Tibial artery (tissue), 4 donors: ENCODE measurements around the gene CHST14.

Experiments used
- DNase-seq, 2 donors: peaks; one replicate each; pipeline ENCODE4 v3.0.0-alpha.2; 2019
- H3K27ac ChIP-seq, 2 donors: fragments of 200-600 bp; sonication (generic) in 1 of 2; 1 replicate in 1 of 2; 2 replicates in 1 of 2; pipeline ENCODE4 v1.5.1; 2018 to 2019; ENCODE audit warnings: mild to moderate bottlenecking in 1 of 2
- H3K27me3 ChIP-seq, 2 donors: fragments of 200-600 bp; sonication (generic) in 1 of 2; one replicate each; pipeline versions ENCODE4 v1.5.1 to v1.6.0; 2016 to 2019
- H3K36me3 ChIP-seq, 3 donors: fragments of 200-600 bp; sonication (generic) in 2 of 3; one replicate each; pipeline ENCODE4 v1.5.1; 2016 to 2019; ENCODE audit warnings: mild to moderate bottlenecking in 2 of 3
- H3K4me1 ChIP-seq, 4 donors: fragments of 200-600 bp; sonication (generic) in 2 of 4; 1 replicate in 3 of 4; 2 replicates in 1 of 4; pipeline ENCODE4 v1.5.1; 2016 to 2019
- H3K4me3 ChIP-seq, 2 donors: fragments of 200-600 bp; sonication (generic) in 1 of 2; 1 replicate in 1 of 2; 2 replicates in 1 of 2; pipeline ENCODE4 v1.5.1; 2018 to 2019; ENCODE audit warnings: mild to moderate bottlenecking in 2 of 2
- H3K9me3 ChIP-seq, 3 donors: fragments of 200-600 bp; sonication (generic) in 1 of 3; one replicate each; pipeline ENCODE4 v1.5.1; 2016 to 2019
- CTCF ChIP-seq, 2 experiments: fragments of 200-600 bp in 1 of 2; fragments of 450-650 bp in 1 of 2; IDR thresholded peaks; one replicate each; pipeline ENCODE4 v1.5.1; 2017 to 2019; ENCODE audit warnings: antibody characterized with exemption in 2 of 2, mild to moderate bottlenecking in 1 of 2, moderate library complexity in 1 of 2
- intact Hi-C: fragments of 100-400 bp; cut with DNase I; formaldehyde crosslinking; loops from one replicate; pipeline ENCODE4 v1.15.0; 2023; ENCODE audit warnings: low total_unique reads

CHST14 gene

GRCh38 chr15:40510201-40510600 is 39.4 kb downstream of the CHST14 start:
- Histone ChIP-seq H3K27ac (no peak overlapping the region), H3K4me1 (peaks cover 0 to 25% (median 14%) of the 10 kb centered on the region in 4 donors), H3K27me3 (no peaks in the 10 kb centered on the region), H3K36me3 (no peaks in the 10 kb centered on the region), H3K4me3 (no peak overlapping the region), H3K9me3 (no peaks in the 10 kb centered on the region)
- no peak for TF ChIP-seq CTCF (IDR thresholded peaks at IDR 0.05)
- intact Hi-C loops: no loop called here
- no peak for DNase-seq

GRCh38 chr15:40511093-40511471 is 40.3 kb downstream of the CHST14 start:
- no peak for TF ChIP-seq CTCF (IDR thresholded peaks at IDR 0.05)
- DNase-seq: no peak
- Histone ChIP-seq H3K4me1 (peaks cover 0 to 25% (median 14%) of the 10 kb centered on the region in 4 donors), H3K27me3 (no peaks in the 10 kb centered on the region), H3K27ac (peak overlapping the region in 1 of 2 donors; percentile 12), H3K4me3 (peak overlapping the region; percentile 46 to 59), H3K36me3 (no peaks in the 10 kb centered on the region), H3K9me3 (no peaks in the 10 kb centered on the region)
- intact Hi-C loops: no loop called here

- H3K27me3 ChIP-seq: no peaks in the 10 kb centered on the region
Observed at GRCh38 chr15:40511472-40512133, 40.8 kb downstream of the CHST14 start.

GRCh38 chr15:40512440-40512839 is 41.7 kb downstream of the CHST14 start:
- H3K4me1 ChIP-seq: peaks cover 0 to 17% (median 11%) of the 10 kb centered on the region in 4 donors
- no peak for DNase-seq
- no peak overlapping the region for H3K27ac ChIP-seq
- H3K36me3 ChIP-seq: no peaks in the 10 kb centered on the region
- no peak overlapping the region for H3K4me3 ChIP-seq
- intact Hi-C loops: no loop called here
- H3K27me3 ChIP-seq: no peaks in the 10 kb centered on the region
- H3K9me3 ChIP-seq: no peaks in the 10 kb centered on the region
- no peak for TF ChIP-seq CTCF (IDR thresholded peaks at IDR 0.05)

More at GRCh38 chr15:40511472-40512133, 40.8 kb downstream of the CHST14 start:
- no peaks in the 10 kb centered on the region for H3K36me3 ChIP-seq
- intact Hi-C loops: no loop called here
- H3K9me3 ChIP-seq: no peaks in the 10 kb centered on the region
- DNase-seq: peak; percentile 29 to 69
- peaks cover 0 to 25% (median 14%) of the 10 kb centered on the region in 4 donors for H3K4me1 ChIP-seq
- peak overlapping the region in 1 of 2 donors; percentile 12 for H3K27ac ChIP-seq
- TF ChIP-seq CTCF (IDR thresholded peaks at IDR 0.05): no peak
- peak overlapping the region; percentile 46 to 59 for H3K4me3 ChIP-seq

- Histone ChIP-seq H3K36me3 (no peaks in the 10 kb centered on the region), H3K9me3 (no peaks in the 10 kb centered on the region), H3K27ac (no peak overlapping the region), H3K4me1 (peaks cover 0 to 17% (median 10%) of the 10 kb centered on the region in 4 donors), H3K27me3 (no peaks in the 10 kb centered on the region), H3K4me3 (no peak overlapping the region)
- no peak for DNase-seq
- TF ChIP-seq CTCF (IDR thresholded peaks at IDR 0.05): no peak
- intact Hi-C loops: no loop called here
Observed at GRCh38 chr15:40513609-40514008, 42.8 kb downstream of the CHST14 start.
